ENCODE data around the gene TMEM175. TPM values are rescaled to one million over a fixed set of nuclear protein-coding genes. Genes with fewer than 3 reads are reported as not detected.

TMEM175 gene
- total and polyA plus RNA-seq, 2 of the 13 experiments (the other 11 are each of a cell fraction or from before 2014, with no cell fraction given): 5.1 to 9.9 TPM

DNA sequence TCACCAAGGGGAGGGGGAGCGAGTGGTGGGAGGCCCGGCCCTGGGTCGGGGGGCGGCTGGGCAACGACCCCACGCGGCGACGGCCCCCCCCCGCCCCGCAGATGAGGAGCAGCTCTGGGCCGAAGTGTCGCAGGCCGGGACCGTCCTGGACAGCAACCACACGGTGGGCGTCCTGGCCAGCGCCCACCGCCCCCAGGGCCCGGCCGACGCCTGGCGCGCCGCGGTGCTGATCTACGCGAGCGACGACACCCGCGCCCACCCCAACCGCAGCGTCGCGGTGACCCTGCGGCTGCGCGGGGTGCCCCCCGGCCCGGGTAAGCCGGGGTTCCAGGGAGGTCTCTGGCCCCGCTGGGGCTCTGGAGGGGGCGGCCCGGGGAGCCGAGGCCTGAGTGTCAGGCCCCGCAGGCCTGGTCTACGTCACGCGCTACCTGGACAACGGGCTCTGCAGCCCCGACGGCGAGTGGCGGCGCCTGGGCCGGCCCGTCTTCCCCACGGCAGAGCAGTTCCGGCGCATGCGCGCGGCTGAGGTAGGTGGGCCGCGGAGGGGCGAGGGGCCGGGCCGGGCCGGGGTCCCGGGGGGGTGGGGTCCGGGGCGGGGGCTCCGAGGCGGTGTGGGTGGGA, 70.5 kb downstream of the TMEM175 start:
- ATAC-seq (no peak), DNase-seq (ENCODE audit: low spot score) (no peak), FAIRE-seq (no peak)
- Histone ChIP-seq H3K36me3 (replicated peaks in 1 of 2; ENCODE audit: control insufficient read depth in 1 of 2, insufficient read depth in 2 of 2, low read length in 2 of 2) (no peaks in the 10 kb centered on the region), H4K20me1 (ENCODE audit: insufficient read depth, low read length) (no peaks in the 10 kb centered on the region), H3K4me2 (ENCODE audit: low read depth, low read length) (no peak overlapping the region), H3K4me1 (ENCODE audit: insufficient read depth, low read length) (peaks cover 8% of the 10 kb centered on the region), H3K9me3 (ENCODE audit: low read length) (no peaks in the 10 kb centered on the region), H3K27ac (ENCODE audit: extremely low read length, insufficient read depth, low read length) (no peak overlapping the region), H2AFZ (ENCODE audit: low read length) (no peak overlapping the region), H3K4me3 (replicated peaks in 1 of 3; ENCODE audit: insufficient read depth in 1 of 3, low read depth in 2 of 3, low read length in 3 of 3) (no peak overlapping the region), H3K27me3 (ENCODE audit: control insufficient read depth in 1 of 2, insufficient read depth in 2 of 2, low read length in 2 of 2) (peaks cover 13 to 37% of the 10 kb centered on the region in 2 experiments; a peak in 4 of 5 replicates), H3K79me2 (ENCODE audit: insufficient read depth, low read length) (no peaks in the 10 kb centered on the region), H3K9ac (ENCODE audit: insufficient read depth, low read depth, low read length) (no peak overlapping the region)
- WGBS (ENCODE audit: low lambda C conversion rate): 95% methylated on average over 33 of the region's 75 CpGs
- in situ Hi-C loops (cut with HindIII; ENCODE audit: extremely low pct_ligation_motif_present, low pct_unique_long_range_greater_than_20kb) (no loop called here), intact Hi-C loops (cut with micrococcal nuclease; ENCODE audit: unreplicated experiment) (no loop called here)
- CTCF ChIA-PET (ENCODE audit: low intra/inter-chr PET ratio, low total read pairs): no interaction called here
- POLR2A ChIA-PET: no interaction called here
- BruUV-seq (replicated peaks): no TSS peak
- TF ChIP-seq ZMYM3 (CRISPR knock-in tag; IDR thresholded peaks at IDR 0.05) (no peak), ZNF333 (CRISPR knock-in tag; IDR thresholded peaks at IDR 0.05; ENCODE audit: borderline replicate concordance) (no peak), ZNF12 (CRISPR knock-in tag; IDR thresholded peaks at IDR 0.05) (no peak), ZBTB7A (CRISPR knock-in tag; IDR thresholded peaks at IDR 0.05) (no peak), ZNF317 (CRISPR knock-in tag; IDR thresholded peaks at IDR 0.05) (no peak)
- TF ChIP-seq, protein P1, sequence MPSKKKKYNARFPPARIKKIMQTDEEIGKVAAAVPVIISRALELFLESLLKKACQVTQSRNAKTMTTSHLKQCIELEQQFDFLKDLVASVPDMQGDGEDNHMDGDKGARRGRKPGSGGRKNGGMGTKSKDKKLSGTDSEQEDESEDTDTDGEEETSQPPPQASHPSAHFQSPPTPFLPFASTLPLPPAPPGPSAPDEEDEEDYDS (CRISPR knock-in tag; IDR thresholded peaks at IDR 0.05): no peak
- TF ChIP-seq, protein P2, sequence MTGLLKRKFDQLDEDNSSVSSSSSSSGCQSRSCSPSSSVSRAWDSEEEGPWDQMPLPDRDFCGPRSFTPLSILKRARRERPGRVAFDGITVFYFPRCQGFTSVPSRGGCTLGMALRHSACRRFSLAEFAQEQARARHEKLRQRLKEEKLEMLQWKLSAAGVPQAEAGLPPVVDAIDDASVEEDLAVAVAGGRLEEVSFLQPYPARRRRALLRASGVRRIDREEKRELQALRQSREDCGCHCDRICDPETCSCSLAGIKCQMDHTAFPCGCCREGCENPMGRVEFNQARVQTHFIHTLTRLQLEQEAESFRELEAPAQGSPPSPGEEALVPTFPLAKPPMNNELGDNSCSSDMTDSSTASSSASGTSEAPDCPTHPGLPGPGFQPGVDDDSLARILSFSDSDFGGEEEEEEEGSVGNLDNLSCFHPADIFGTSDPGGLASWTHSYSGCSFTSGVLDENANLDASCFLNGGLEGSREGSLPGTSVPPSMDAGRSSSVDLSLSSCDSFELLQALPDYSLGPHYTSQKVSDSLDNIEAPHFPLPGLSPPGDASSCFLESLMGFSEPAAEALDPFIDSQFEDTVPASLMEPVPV (CRISPR knock-in tag; IDR thresholded peaks at IDR 0.05): no peak
- TF ChIP-seq, protein P3, sequence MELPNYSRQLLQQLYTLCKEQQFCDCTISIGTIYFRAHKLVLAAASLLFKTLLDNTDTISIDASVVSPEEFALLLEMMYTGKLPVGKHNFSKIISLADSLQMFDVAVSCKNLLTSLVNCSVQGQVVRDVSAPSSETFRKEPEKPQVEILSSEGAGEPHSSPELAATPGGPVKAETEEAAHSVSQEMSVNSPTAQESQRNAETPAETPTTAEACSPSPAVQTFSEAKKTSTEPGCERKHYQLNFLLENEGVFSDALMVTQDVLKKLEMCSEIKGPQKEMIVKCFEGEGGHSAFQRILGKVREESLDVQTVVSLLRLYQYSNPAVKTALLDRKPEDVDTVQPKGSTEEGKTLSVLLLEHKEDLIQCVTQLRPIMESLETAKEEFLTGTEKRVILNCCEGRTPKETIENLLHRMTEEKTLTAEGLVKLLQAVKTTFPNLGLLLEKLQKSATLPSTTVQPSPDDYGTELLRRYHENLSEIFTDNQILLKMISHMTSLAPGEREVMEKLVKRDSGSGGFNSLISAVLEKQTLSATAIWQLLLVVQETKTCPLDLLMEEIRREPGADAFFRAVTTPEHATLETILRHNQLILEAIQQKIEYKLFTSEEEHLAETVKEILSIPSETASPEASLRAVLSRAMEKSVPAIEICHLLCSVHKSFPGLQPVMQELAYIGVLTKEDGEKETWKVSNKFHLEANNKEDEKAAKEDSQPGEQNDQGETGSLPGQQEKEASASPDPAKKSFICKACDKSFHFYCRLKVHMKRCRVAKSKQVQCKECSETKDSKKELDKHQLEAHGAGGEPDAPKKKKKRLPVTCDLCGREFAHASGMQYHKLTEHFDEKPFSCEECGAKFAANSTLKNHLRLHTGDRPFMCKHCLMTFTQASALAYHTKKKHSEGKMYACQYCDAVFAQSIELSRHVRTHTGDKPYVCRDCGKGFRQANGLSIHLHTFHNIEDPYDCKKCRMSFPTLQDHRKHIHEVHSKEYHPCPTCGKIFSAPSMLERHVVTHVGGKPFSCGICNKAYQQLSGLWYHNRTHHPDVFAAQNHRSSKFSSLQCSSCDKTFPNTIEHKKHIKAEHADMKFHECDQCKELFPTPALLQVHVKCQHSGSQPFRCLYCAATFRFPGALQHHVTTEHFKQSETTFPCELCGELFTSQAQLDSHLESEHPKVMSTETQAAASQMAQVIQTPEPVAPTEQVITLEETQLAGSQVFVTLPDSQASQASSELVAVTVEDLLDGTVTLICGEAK (IDR thresholded peaks at IDR 0.05): no peak
- TF ChIP-seq, protein P3 (CRISPR knock-in tag; IDR thresholded peaks at IDR 0.05): no peak

Measured in HepG2 (cell line).